Uterus (tissue), 4 donors: Measurements from ENCODE around the gene HOMER2. TPM values are rescaled to one million over a fixed set of nuclear protein-coding genes. Genes with fewer than 3 reads are reported as not detected.

ENCODE experiments used
- DNase-seq, 2 donors: peaks; one replicate each; pipeline ENCODE4 v3.0.0-alpha.2; 2019 to 2020
- H3K27ac ChIP-seq, 2 donors: fragments of 200-600 bp; sonication (generic); 1 replicate in 1 of 2; 2 replicates in 1 of 2; pipeline ENCODE4 v1.5.1; 2016 to 2018
- H3K27me3 ChIP-seq, 2 donors: fragments of 200-600 bp; sonication (generic); one replicate each; pipeline ENCODE4 v1.5.1; 2018 to 2019; ENCODE audit warnings: control low read depth in 1 of 2
- H3K36me3 ChIP-seq, 2 donors: fragments of 200-600 bp; sonication (generic); one replicate each; pipeline ENCODE4 v1.5.1; 2019; ENCODE audit warnings: control low read depth in 1 of 2
- H3K4me1 ChIP-seq, 2 donors: fragments of 200-600 bp; sonication (generic); one replicate each; pipeline ENCODE4 v1.5.1; 2018 to 2019; ENCODE audit warnings: control low read depth in 1 of 2
- H3K4me3 ChIP-seq, 2 donors: fragments of 200-600 bp; sonication (generic); 1 replicate in 1 of 2; 2 replicates in 1 of 2; pipeline ENCODE4 v1.5.1; 2018 to 2019; ENCODE audit warnings: mild to moderate bottlenecking in 1 of 2
- H3K9me3 ChIP-seq, 2 donors: fragments of 200-600 bp; sonication (generic); one replicate each; pipeline ENCODE4 v1.5.1; 2019; ENCODE audit warnings: control low read depth in 1 of 2
- POLR2A ChIP-seq, 2 donors: fragments of 450-650 bp; IDR thresholded peaks; one replicate each; pipeline ENCODE4 v1.6.1; 2016; ENCODE audit warnings: antibody characterized with exemption in 2 of 2, mild to moderate bottlenecking in 1 of 2, moderate library complexity in 1 of 2
- intact Hi-C: fragments of 100-400 bp; cut with DNase I; formaldehyde crosslinking; loops from one replicate; pipeline ENCODE4 v1.15.1; 2023; ENCODE audit warnings: low total_unique reads
- total RNA-seq, 4 donors: library from RNA; depleted of rRNA in 3 of 4; stranded (reverse); fragments of >200 nt in 3 of 4; gene quantifications; one replicate each; pipeline versions ENCODE4 v1.1.0 to v1.2.4, GENCODE V29; 2014 to 2023
- TF ChIP-seq, protein P1 (sequence below), 4 experiments: fragments of 200-600 bp in 2 of 4; fragments of 450-650 bp in 2 of 4; sonication (generic) in 2 of 4; IDR thresholded peaks; one replicate each; pipeline ENCODE4 v1.5.1; 2016 to 2019; ENCODE audit warnings: antibody characterized with exemption in 4 of 4, mild to moderate bottlenecking in 2 of 4, moderate library complexity in 1 of 4
- donor health status: DM: yes; HTN: yes; CAD: no.

HOMER2 gene
- total RNA-seq, 4 donors from 2014 or later: 5.1 to 50.0 (median 10.6) TPM

DNA sequence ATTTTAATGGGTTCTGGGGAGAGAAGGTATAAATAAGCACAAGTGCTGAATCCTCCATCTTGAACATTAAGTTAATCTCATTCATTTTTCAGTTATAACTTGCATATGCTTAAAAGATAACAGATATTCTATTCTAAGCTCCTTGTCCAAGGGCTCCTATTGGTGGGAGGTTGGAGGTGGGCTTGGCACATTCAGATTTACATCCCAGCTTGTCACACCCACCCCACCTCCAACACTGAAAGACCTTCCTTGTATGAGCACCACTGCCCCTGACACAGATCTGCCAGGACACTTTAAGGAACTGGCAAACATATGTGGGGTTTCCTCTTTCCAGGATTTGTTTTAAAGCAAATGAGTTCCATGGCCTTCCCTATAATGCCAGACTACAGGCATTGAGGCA lies 30.6 kb downstream of the HOMER2 start:
- Histone ChIP-seq H3K36me3 (no peaks in the 10 kb centered on the region), H3K27me3 (no peaks in the 10 kb centered on the region), H3K27ac (no peak overlapping the region), H3K4me3 (no peak overlapping the region), H3K9me3 (no peaks in the 10 kb centered on the region), H3K4me1 (no peaks in the 10 kb centered on the region)
- intact Hi-C loops: no loop called here
- DNase-seq: no peak
- TF ChIP-seq POLR2A (IDR thresholded peaks at IDR 0.05): no peak
- TF ChIP-seq, protein P1, sequence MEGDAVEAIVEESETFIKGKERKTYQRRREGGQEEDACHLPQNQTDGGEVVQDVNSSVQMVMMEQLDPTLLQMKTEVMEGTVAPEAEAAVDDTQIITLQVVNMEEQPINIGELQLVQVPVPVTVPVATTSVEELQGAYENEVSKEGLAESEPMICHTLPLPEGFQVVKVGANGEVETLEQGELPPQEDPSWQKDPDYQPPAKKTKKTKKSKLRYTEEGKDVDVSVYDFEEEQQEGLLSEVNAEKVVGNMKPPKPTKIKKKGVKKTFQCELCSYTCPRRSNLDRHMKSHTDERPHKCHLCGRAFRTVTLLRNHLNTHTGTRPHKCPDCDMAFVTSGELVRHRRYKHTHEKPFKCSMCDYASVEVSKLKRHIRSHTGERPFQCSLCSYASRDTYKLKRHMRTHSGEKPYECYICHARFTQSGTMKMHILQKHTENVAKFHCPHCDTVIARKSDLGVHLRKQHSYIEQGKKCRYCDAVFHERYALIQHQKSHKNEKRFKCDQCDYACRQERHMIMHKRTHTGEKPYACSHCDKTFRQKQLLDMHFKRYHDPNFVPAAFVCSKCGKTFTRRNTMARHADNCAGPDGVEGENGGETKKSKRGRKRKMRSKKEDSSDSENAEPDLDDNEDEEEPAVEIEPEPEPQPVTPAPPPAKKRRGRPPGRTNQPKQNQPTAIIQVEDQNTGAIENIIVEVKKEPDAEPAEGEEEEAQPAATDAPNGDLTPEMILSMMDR (IDR thresholded peaks at IDR 0.05): no peak

GRCh38 chr15:82921242-82921641 lies 31.3 kb downstream of the HOMER2 start:
- Histone ChIP-seq H3K9me3 (no peaks in the 10 kb centered on the region), H3K27me3 (no peaks in the 10 kb centered on the region), H3K36me3 (no peaks in the 10 kb centered on the region), H3K4me1 (no peaks in the 10 kb centered on the region), H3K4me3 (no peak overlapping the region), H3K27ac (no peak overlapping the region)
- intact Hi-C loops: no loop called here
- TF ChIP-seq, protein P1 (IDR thresholded peaks at IDR 0.05): no peak
- no peak for TF ChIP-seq POLR2A (IDR thresholded peaks at IDR 0.05)
- no peak for DNase-seq

DNA sequence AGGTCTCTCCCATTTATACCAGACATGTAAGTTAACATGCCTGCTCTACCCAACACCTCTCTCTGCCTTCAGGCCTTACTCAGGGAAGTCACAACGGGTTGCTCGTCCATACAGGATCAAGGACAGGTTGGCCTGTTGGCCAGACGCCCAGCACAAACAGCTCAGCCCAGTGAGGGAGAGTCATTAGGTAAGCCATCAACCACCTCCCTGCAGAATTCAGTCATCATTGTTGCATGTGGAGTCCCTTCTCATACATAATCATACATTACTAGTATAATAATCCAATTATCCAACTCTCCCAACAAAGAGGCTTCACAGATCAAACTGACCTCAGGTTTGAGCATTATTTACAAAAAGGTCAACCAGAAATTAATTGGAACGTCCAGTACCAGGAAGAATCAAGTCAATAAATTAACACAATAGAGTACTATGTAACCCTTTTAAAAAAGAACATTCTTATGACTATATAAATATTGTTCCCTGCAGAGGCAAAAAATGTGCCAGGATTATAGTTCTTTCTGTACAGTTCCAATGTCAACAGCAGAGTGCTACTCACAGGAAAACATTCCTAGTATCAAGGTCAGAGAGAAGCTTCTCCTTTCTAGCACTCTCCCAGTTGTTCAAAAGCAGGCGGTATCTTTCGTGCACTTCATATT lies 33.2 kb downstream of the HOMER2 start:
- Histone ChIP-seq H3K4me1 (no peaks in the 10 kb centered on the region), H3K27ac (no peak overlapping the region), H3K27me3 (no peaks in the 10 kb centered on the region), H3K4me3 (no peak overlapping the region), H3K9me3 (no peaks in the 10 kb centered on the region), H3K36me3 (no peaks in the 10 kb centered on the region)
- TF ChIP-seq, protein P1 (IDR thresholded peaks at IDR 0.05): no peak
- TF ChIP-seq POLR2A (IDR thresholded peaks at IDR 0.05): no peak
- DNase-seq: no peak
- intact Hi-C loops: no loop called here

- H3K27me3 ChIP-seq: no peaks in the 10 kb centered on the region
- no peak overlapping the region for H3K4me3 ChIP-seq
- no peaks in the 10 kb centered on the region for H3K9me3 ChIP-seq
- no peak overlapping the region for H3K27ac ChIP-seq
- H3K4me1 ChIP-seq: no peaks in the 10 kb centered on the region
- intact Hi-C loops: no loop called here
- no peaks in the 10 kb centered on the region for H3K36me3 ChIP-seq
- DNase-seq: no peak
- TF ChIP-seq POLR2A (IDR thresholded peaks at IDR 0.05): no peak
- TF ChIP-seq, protein P1 (IDR thresholded peaks at IDR 0.05): no peak
Observed at GRCh38 chr15:82918607-82919230, 33.8 kb downstream of the HOMER2 start.

- Histone ChIP-seq H3K27me3 (no peaks in the 10 kb centered on the region), H3K4me3 (no peak overlapping the region), H3K9me3 (no peaks in the 10 kb centered on the region), H3K27ac (no peak overlapping the region), H3K36me3 (no peaks in the 10 kb centered on the region), H3K4me1 (no peaks in the 10 kb centered on the region)
- intact Hi-C loops: no loop called here
- DNase-seq: no peak
- TF ChIP-seq POLR2A (IDR thresholded peaks at IDR 0.05): no peak
- TF ChIP-seq, protein P1 (IDR thresholded peaks at IDR 0.05): no peak
Observed at GRCh38 chr15:82918162-82918561, 34.4 kb downstream of the HOMER2 start.
